GM12878 (cell line): Measurements from ENCODE around the gene PAEP. TPM values are rescaled to one million over a fixed set of nuclear protein-coding genes. Genes with fewer than 3 reads are reported as not detected.

Experiments
- ATAC-seq: fragments of 200-7000 bp; cut with Tn5 transposase; 3 replicates; pipeline ENCODE4 v1.9.1; 2020; ENCODE audit warnings: mild to moderate bottlenecking, moderate library complexity
- BruUV-seq: library from RNA; stranded (reverse); fragments of 400-500 nt; replicated peaks from 2 replicates; lab custom pipeline; 2021; lab: Mats Ljungman, UMichigan
- CTCF ChIA-PET: fragments of 300-600 bp; sonication (Branson Sonifier 250); formaldehyde crosslinking; extraction: SDS; loops from one replicate; lab custom pipeline; 2021; ENCODE audit warnings: inconsistent platforms; lab: Yijun Ruan, JAX
- POLR2A ChIA-PET: fragments of 350-600 bp; formaldehyde crosslinking; extraction: SDS; loops from one replicate; lab custom pipeline; 2021; ENCODE audit warnings: inconsistent platforms; lab: Charles Lee
- RAD21 ChIA-PET: fragments of 300-600 bp; sonication (Branson Sonifier 250); formaldehyde crosslinking; loops from one replicate; lab custom pipeline; 2023; ENCODE audit warnings: antibody characterized with exemption; ENCODE audit not compliant: unreplicated experiment; lab: Charles Lee
- SMC1A ChIA-PET: fragments of 300-600 bp; sonication (Branson Sonifier 250); formaldehyde crosslinking; loops from one replicate; lab custom pipeline; 2023; ENCODE audit not compliant: unreplicated experiment, uncharacterized antibody; lab: Charles Lee
- DNase-seq: peaks from one replicate; pipeline ENCODE4 v3.0.0-alpha.2; 2011; ENCODE audit warnings: low read depth, low spot score
- FAIRE-seq: peaks from 3 replicates; lab custom pipeline; 2011; peaks lifted over from hg19 to GRCh38; lab: Jason Lieb, UNC
- H2AFZ ChIP-seq: 2 replicates; pipeline ENCODE4 v1.6.0; 2011; ENCODE audit warnings: low read depth, low read length, control low read depth; ENCODE audit not compliant: control insufficient read depth
- H3K27ac ChIP-seq: 2 replicates; pipeline ENCODE4 v1.5.1; 2011; ENCODE audit warnings: control low read depth; ENCODE audit not compliant: control insufficient read depth, insufficient read depth
- H3K27me3 ChIP-seq, 2 experiments: replicated peaks in 1 of 2; 2 replicates each; pipeline versions ENCODE4 v1.6.0 to v1.6.1; 2011; ENCODE audit warnings: low read length in 1 of 2; ENCODE audit not compliant: control insufficient read depth in 2 of 2, insufficient read depth in 2 of 2
- H3K36me3 ChIP-seq, 2 experiments: 2 replicates each; pipeline ENCODE4 v1.5.1; 2011; ENCODE audit warnings: low read length in 1 of 2; ENCODE audit not compliant: control insufficient read depth in 2 of 2, insufficient read depth in 2 of 2
- H3K4me1 ChIP-seq: 2 replicates; pipeline ENCODE4 v1.6.1; 2011; ENCODE audit warnings: mild to moderate bottlenecking, low read length, moderate library complexity, mixed read lengths; ENCODE audit not compliant: control insufficient read depth, insufficient read depth
- H3K4me2 ChIP-seq: 2 replicates; pipeline ENCODE4 v1.6.0; 2011; ENCODE audit warnings: control low read depth; ENCODE audit not compliant: control insufficient read depth, insufficient read depth
- H3K4me3 ChIP-seq: fragments of 200-600 bp; sonication (generic); 2 replicates; pipeline ENCODE4 v1.5.1; 2016
- H3K79me2 ChIP-seq: 2 replicates; pipeline ENCODE4 v1.6.0; 2011; ENCODE audit warnings: low read length; ENCODE audit not compliant: control insufficient read depth, insufficient read depth
- H3K9ac ChIP-seq: 2 replicates; pipeline ENCODE4 v1.8.0; 2011; ENCODE audit warnings: low read length, control low read depth, mixed read lengths; ENCODE audit not compliant: control insufficient read depth, insufficient read depth
- H3K9me3 ChIP-seq: replicated peaks from 3 replicates; pipeline ENCODE4 v1.5.1; 2011; ENCODE audit warnings: mild to moderate bottlenecking, low read length; ENCODE audit not compliant: control insufficient read depth, insufficient read depth
- H4K20me1 ChIP-seq: 2 replicates; pipeline ENCODE4 v1.6.0; 2011; ENCODE audit not compliant: control insufficient read depth, insufficient read depth
- BHLHE40 ChIP-seq, 2 experiments: fragments of 450-650 bp in 1 of 2; IDR thresholded peaks; 2 replicates each; pipeline ENCODE4 v1.6.1; 2011 to 2017; ENCODE audit warnings: low read depth in 2 of 2, borderline replicate concordance in 1 of 2, improper control_type of control experiment in 1 of 2, low read length in 1 of 2, mild to moderate bottlenecking in 1 of 2
- CREB1 ChIP-seq: IDR thresholded peaks from 2 replicates; pipeline ENCODE4 v1.6.1; 2012; ENCODE audit warnings: low read depth, mild to moderate bottlenecking, inconsistent platforms
- MEF2B ChIP-seq: fragments of 450-650 bp; IDR thresholded peaks from 2 replicates; pipeline ENCODE4 v1.6.1; 2018; ENCODE audit warnings: mild to moderate bottlenecking, moderate library complexity; ENCODE audit not compliant: partially characterized antibody, poor library complexity, severe bottlenecking
- PAX8 ChIP-seq: fragments of 450-650 bp; IDR thresholded peaks from 2 replicates; pipeline ENCODE4 v1.6.1; 2017; ENCODE audit warnings: mild to moderate bottlenecking, moderate library complexity
- SMAD5 ChIP-seq: IDR thresholded peaks from 2 replicates; pipeline ENCODE4 v1.6.1; 2016; ENCODE audit warnings: antibody characterized with exemption, low read depth
- ZNF622 ChIP-seq: fragments of 450-650 bp; IDR thresholded peaks from 2 replicates; pipeline ENCODE4 v1.6.1; 2017; ENCODE audit warnings: mild to moderate bottlenecking, inconsistent platforms
- WGBS: methylation state at CpG from one replicate; pipeline ENCODE4 v1.1.6; 2016; ENCODE audit warnings: low lambda C conversion rate; ENCODE audit not compliant: insufficient replicate concordance, insufficient coverage; ENCODE audit errors: missing lambda C conversion rate; 5-methylcytosine and 5-hydroxymethylcytosine counted together
- in situ Hi-C: fragments of 300-500 bp; cut with MboI; formaldehyde crosslinking; loops from 9 replicates; pipeline ENCODE4 v1.14.3; 2018; ENCODE audit warnings: mixed read lengths
- intact Hi-C: fragments of 100-400 bp; cut with micrococcal nuclease; formaldehyde crosslinking; loops from one replicate; pipeline ENCODE4 v1.14.2; 2022; ENCODE audit not compliant: unreplicated experiment
- polyA plus RNA-seq, 11 experiments: library from polyadenylated mRNA; depleted of rRNA in 4 of 11; unstranded in 6 of 11; stranded (reverse) in 5 of 11; fragments of >200 nt; fragmentation: Nextera tagmentation in 4 of 11; fragmentation: Illumina TruSeq in 1 of 11; extraction: Ambion mirVana in 4 of 11; extraction: Trizol in 1 of 11; gene quantifications; 1 replicate in 1 of 11; 2 replicates in 10 of 11; pipeline versions ENCODE4 v1.2.1 to v1.2.3, GENCODE V29; 2011 to 2016; ENCODE audit warnings: inconsistent platforms in 2 of 11, missing spikeins in 2 of 11, low read depth in 1 of 11
- total RNA-seq, 4 experiments: library from RNA; depleted of rRNA in 3 of 4; stranded (reverse); fragments of >200 nt in 3 of 4; fragmentation: Illumina TruSeq in 1 of 4; extraction: Trizol in 1 of 4; gene quantifications; 2 replicates each; pipeline versions ENCODE4 v1.2.1 to v1.2.3, GENCODE V29; 2013 to 2021
- TF ChIP-seq, protein P1 (sequence below): fragments of 150-350 bp; IDR thresholded peaks from 2 replicates; pipeline ENCODE4 v1.6.1; 2016; ENCODE audit warnings: low read depth, low read length
- TF ChIP-seq, protein P2 (sequence below): IDR thresholded peaks from 2 replicates; pipeline ENCODE4 v1.6.1; 2011; ENCODE audit warnings: borderline replicate concordance, low read depth, mild to moderate bottlenecking, moderate library complexity, low read length; ENCODE audit not compliant: insufficient read depth, poor library complexity, severe bottlenecking

The PAEP gene
- total and polyA plus RNA-seq, 10 of the 15 experiments (the other 5 are each of a cell fraction or from before 2014, with no cell fraction given) = not detected

DNA sequence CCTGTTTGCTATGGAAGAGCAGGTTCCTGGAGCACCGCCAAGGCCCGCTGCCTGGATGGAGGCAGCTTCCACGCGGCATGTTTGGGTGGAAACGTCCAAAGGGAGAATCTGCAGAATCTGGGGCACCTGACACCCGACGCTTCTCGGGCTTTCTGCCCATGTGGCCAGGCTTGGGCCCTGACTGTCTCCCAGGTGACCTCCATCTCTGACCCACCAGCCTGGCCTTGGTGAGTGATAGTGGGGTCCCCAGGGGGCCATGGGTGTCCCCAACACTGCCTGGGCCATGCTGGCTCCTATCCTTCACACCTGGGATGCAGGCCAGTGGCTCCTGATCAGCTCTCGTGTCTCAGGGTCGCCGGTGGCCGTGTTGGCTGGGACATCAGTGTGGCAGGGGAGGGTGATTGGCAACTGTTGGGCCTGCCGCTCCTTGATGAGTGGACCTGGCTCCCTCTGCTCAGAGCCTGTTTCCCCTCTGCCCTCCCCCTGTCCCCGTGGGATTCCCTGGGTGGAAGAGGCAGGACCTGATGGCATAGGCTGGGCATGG is 43.8 kb downstream of the PAEP start (continued):
- TF ChIP-seq, protein P1, sequence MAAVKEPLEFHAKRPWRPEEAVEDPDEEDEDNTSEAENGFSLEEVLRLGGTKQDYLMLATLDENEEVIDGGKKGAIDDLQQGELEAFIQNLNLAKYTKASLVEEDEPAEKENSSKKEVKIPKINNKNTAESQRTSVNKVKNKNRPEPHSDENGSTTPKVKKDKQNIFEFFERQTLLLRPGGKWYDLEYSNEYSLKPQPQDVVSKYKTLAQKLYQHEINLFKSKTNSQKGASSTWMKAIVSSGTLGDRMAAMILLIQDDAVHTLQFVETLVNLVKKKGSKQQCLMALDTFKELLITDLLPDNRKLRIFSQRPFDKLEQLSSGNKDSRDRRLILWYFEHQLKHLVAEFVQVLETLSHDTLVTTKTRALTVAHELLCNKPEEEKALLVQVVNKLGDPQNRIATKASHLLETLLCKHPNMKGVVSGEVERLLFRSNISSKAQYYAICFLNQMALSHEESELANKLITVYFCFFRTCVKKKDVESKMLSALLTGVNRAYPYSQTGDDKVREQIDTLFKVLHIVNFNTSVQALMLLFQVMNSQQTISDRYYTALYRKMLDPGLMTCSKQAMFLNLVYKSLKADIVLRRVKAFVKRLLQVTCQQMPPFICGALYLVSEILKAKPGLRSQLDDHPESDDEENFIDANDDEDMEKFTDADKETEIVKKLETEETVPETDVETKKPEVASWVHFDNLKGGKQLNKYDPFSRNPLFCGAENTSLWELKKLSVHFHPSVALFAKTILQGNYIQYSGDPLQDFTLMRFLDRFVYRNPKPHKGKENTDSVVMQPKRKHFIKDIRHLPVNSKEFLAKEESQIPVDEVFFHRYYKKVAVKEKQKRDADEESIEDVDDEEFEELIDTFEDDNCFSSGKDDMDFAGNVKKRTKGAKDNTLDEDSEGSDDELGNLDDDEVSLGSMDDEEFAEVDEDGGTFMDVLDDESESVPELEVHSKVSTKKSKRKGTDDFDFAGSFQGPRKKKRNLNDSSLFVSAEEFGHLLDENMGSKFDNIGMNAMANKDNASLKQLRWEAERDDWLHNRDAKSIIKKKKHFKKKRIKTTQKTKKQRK = no peak
- TF ChIP-seq ZNF622 = no peak
- no peak for TF ChIP-seq CREB1

DNA sequence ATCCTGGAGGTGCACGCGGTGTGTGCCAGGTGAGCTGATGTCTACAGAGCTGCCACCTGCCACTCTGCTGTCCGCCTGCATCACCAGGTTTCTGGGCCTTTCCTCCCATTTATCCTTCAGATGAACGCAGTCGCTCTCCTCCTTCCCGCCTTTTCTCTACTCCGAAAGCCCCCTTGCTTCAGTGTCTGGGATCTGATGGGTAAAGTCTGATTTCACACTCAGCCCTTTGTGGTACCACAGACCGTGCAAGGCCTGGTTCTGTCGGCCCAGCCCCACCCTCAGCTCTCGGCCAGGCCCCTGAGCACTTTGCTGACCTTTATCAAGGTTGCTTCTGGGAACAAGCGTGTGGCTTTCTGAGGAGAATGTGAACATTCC is 45.3 kb downstream of the PAEP start:
- Histone ChIP-seq H2AFZ (no peak overlapping the region), H4K20me1 (no peaks in the 10 kb centered on the region), H3K27ac (no peak overlapping the region), H3K9me3 (no peaks in the 10 kb centered on the region), H3K27me3 (no peaks in the 10 kb centered on the region; a peak in 1 of 4 replicates), H3K36me3 (no peaks in the 10 kb centered on the region), H3K79me2 (no peaks in the 10 kb centered on the region), H3K9ac (no peak overlapping the region), H3K4me1 (no peaks in the 10 kb centered on the region), H3K4me3 (no peak overlapping the region)
- BruUV-seq = no TSS peak
- POLR2A ChIA-PET = no interaction called here
- no peak for DNase-seq
- in situ Hi-C loops = no loop called here
- RAD21 ChIA-PET = no interaction called here
- TF ChIP-seq MEF2B = no peak
- no peak for TF ChIP-seq ZNF622
- no peak for TF ChIP-seq PAX8
- no peak for TF ChIP-seq BHLHE40 (IDR thresholded peaks at IDR 0.05; ENCODE audit: borderline replicate concordance in 1 of 2, low read depth in 2 of 2, low read length in 1 of 2)
- no peak for TF ChIP-seq SMAD5
- TF ChIP-seq, protein P2, sequence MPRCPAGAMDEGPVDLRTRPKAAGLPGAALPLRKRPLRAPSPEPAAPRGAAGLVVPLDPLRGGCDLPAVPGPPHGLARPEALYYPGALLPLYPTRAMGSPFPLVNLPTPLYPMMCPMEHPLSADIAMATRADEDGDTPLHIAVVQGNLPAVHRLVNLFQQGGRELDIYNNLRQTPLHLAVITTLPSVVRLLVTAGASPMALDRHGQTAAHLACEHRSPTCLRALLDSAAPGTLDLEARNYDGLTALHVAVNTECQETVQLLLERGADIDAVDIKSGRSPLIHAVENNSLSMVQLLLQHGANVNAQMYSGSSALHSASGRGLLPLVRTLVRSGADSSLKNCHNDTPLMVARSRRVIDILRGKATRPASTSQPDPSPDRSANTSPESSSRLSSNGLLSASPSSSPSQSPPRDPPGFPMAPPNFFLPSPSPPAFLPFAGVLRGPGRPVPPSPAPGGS = no peak
- TF ChIP-seq, all 136 proteins: peak for 0
- H3K4me2 ChIP-seq = no peak overlapping the region
- WGBS = 56% methylated on average over 11 of the region's 11 CpGs
- no peak for ATAC-seq
- intact Hi-C loops = loop anchor here (10.0 kb wide), 1 partner anchor 518 kb away; no protein-coding TSS in a partner anchor
- no peak for FAIRE-seq
- SMC1A ChIA-PET = no interaction called here
- CTCF ChIA-PET = no interaction called here
